Transverse colon (tissue), 3 donors: ENCODE results near the gene TFRC.
"Not testable (repeated sequence)": the region's sequence is repeated elsewhere in the genome, so short reads cannot be mapped to it uniquely, and the experiment has no call there.

Experiments used
- EP300 ChIP-seq: sonication (generic); formaldehyde crosslinking; IDR thresholded peaks from one replicate; pipeline ENCODE4 v1.6.1; 2017; ENCODE audit warnings: antibody characterized with exemption, low read depth
- POLR2A ChIP-seq: fragments of 450-650 bp; IDR thresholded peaks from one replicate; pipeline ENCODE4 v1.6.1; 2016; ENCODE audit warnings: antibody characterized with exemption, mild to moderate bottlenecking, moderate library complexity
- TF ChIP-seq, protein P1 (sequence below), 5 experiments: fragments of 200-600 bp in 3 of 5; fragments of 450-650 bp in 2 of 5; sonication (generic) in 3 of 5; IDR thresholded peaks; 1 replicate in 2 of 5; 2 replicates in 3 of 5; pipeline ENCODE4 v1.5.1; 2016 to 2017; ENCODE audit warnings: antibody characterized with exemption in 5 of 5, inconsistent platforms in 3 of 5, mild to moderate bottlenecking in 2 of 5, moderate library complexity in 1 of 5

- TF ChIP-seq POLR2A, EP300: not testable (repeated sequence)
- TF ChIP-seq, protein P1, sequence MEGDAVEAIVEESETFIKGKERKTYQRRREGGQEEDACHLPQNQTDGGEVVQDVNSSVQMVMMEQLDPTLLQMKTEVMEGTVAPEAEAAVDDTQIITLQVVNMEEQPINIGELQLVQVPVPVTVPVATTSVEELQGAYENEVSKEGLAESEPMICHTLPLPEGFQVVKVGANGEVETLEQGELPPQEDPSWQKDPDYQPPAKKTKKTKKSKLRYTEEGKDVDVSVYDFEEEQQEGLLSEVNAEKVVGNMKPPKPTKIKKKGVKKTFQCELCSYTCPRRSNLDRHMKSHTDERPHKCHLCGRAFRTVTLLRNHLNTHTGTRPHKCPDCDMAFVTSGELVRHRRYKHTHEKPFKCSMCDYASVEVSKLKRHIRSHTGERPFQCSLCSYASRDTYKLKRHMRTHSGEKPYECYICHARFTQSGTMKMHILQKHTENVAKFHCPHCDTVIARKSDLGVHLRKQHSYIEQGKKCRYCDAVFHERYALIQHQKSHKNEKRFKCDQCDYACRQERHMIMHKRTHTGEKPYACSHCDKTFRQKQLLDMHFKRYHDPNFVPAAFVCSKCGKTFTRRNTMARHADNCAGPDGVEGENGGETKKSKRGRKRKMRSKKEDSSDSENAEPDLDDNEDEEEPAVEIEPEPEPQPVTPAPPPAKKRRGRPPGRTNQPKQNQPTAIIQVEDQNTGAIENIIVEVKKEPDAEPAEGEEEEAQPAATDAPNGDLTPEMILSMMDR (IDR thresholded peaks at IDR 0.05): not testable (repeated sequence)
These were observed 77.4 kb downstream of the TFRC start for GRCh38 chr3:196004359-196005052.
